Astrocyte (in vitro differentiated cells and primary cell): Measurements from ENCODE around the gene TUBB4B.

ENCODE experiments used
- EZH2 ChIP-seq: IDR thresholded peaks from 2 replicates; pipeline ENCODE4 v1.6.1; 2012; ENCODE audit warnings: mild to moderate bottlenecking, low read length, inconsistent platforms; ENCODE audit not compliant: insufficient read depth
- TF ChIP-seq, protein P1 (sequence below): IDR thresholded peaks from 2 replicates; pipeline ENCODE4 v1.5.1; 2011; ENCODE audit warnings: low read depth, mild to moderate bottlenecking, inconsistent platforms, low read length, moderate library complexity; ENCODE audit not compliant: insufficient read depth

- TF ChIP-seq, protein P1, sequence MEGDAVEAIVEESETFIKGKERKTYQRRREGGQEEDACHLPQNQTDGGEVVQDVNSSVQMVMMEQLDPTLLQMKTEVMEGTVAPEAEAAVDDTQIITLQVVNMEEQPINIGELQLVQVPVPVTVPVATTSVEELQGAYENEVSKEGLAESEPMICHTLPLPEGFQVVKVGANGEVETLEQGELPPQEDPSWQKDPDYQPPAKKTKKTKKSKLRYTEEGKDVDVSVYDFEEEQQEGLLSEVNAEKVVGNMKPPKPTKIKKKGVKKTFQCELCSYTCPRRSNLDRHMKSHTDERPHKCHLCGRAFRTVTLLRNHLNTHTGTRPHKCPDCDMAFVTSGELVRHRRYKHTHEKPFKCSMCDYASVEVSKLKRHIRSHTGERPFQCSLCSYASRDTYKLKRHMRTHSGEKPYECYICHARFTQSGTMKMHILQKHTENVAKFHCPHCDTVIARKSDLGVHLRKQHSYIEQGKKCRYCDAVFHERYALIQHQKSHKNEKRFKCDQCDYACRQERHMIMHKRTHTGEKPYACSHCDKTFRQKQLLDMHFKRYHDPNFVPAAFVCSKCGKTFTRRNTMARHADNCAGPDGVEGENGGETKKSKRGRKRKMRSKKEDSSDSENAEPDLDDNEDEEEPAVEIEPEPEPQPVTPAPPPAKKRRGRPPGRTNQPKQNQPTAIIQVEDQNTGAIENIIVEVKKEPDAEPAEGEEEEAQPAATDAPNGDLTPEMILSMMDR, result no peak
- no peak for TF ChIP-seq EZH2
Measured at GRCh38 chr9:137253717-137254623, 12.9 kb downstream of the TUBB4B start.
